GM12874 (cell line): ENCODE data around the gene C8A.

ENCODE experiments used
- CTCF ChIP-seq: IDR thresholded peaks from 2 replicates; pipeline ENCODE4 v1.5.1; 2011; ENCODE audit warnings: low read depth, mild to moderate bottlenecking, control low read depth, low read length, moderate library complexity; ENCODE audit not compliant: insufficient read depth

The C8A gene

GRCh38 chr1:56881417-56881816, 26.8 kb downstream of the C8A start:
- TF ChIP-seq CTCF = no peak

- no peak for TF ChIP-seq CTCF
Measured at GRCh38 chr1:56890229-56890628, 35.6 kb downstream of the C8A start.

- no peak for TF ChIP-seq CTCF
Measured at GRCh38 chr1:56894014-56894413, 39.4 kb downstream of the C8A start.

GRCh38 chr1:56897150-56898004, 42.8 kb downstream of the C8A start:
- no peak for TF ChIP-seq CTCF

GRCh38 chr1:56898005-56898373, 43.4 kb downstream of the C8A start:
- no peak for TF ChIP-seq CTCF

GRCh38 chr1:56898879-56899278, 44.3 kb downstream of the C8A start:
- TF ChIP-seq CTCF = no peak

- no peak for TF ChIP-seq CTCF
Measured at GRCh38 chr1:56901716-56902115, 47.1 kb downstream of the C8A start.
